22Rv1 (cell line): ENCODE data around the gene PFKL.

Experiments
- CTCF ChIP-seq: fragments of 450-650 bp; IDR thresholded peaks from 2 replicates; pipeline ENCODE4 v1.5.1; 2017; ENCODE audit warnings: mild to moderate bottlenecking
- ZFX ChIP-seq: fragments of 450-650 bp; IDR thresholded peaks from 2 replicates; pipeline ENCODE4 v1.6.1; 2017; ENCODE audit warnings: antibody characterized with exemption, borderline replicate concordance

GRCh38 chr21:44335266-44336059 lies 35.6 kb downstream of the PFKL start:
- TF ChIP-seq CTCF (no peak), ZFX (no peak)
